IPS DF 6.9 (cell line): ENCODE results near the gene RIC8B.
"Not testable (repeated sequence)": the region's sequence is repeated elsewhere in the genome, so short reads cannot be mapped to it uniquely, and the experiment has no call there.

Source experiments
- DNase-seq: peaks from one replicate; pipeline ENCODE4 v3.0.0-alpha.2; 2013; ENCODE audit warnings: low read depth, low spot score
- H3K27ac ChIP-seq: one replicate; pipeline ENCODE4 v1.5.1; 2013; ENCODE audit warnings: low read length, control low read depth
- H3K27me3 ChIP-seq: 2 replicates; pipeline ENCODE4 v1.6.1; 2013; ENCODE audit warnings: mild to moderate bottlenecking, low read length; ENCODE audit not compliant: control insufficient read depth, insufficient read depth
- H3K36me3 ChIP-seq: 2 replicates; pipeline ENCODE4 v1.6.1; 2013; ENCODE audit warnings: low read length; ENCODE audit not compliant: control insufficient read depth, insufficient read depth
- H3K4me1 ChIP-seq: 2 replicates; pipeline ENCODE4 v1.6.1; 2013; ENCODE audit warnings: low read length; ENCODE audit not compliant: control insufficient read depth, insufficient read depth
- H3K4me3 ChIP-seq: 2 replicates; pipeline ENCODE4 v1.5.1; 2013; ENCODE audit warnings: mild to moderate bottlenecking, low read length
- H3K9me3 ChIP-seq: 2 replicates; pipeline ENCODE4 v1.6.1; 2013; ENCODE audit warnings: low read length, inconsistent platforms; ENCODE audit not compliant: control insufficient read depth, insufficient read depth
- WGBS: extraction: QIAGEN DNeasy Blood & Tissue Kit; methylation state at CpG from one replicate; pipeline ENCODE4 v1.1.7; 2013; ENCODE audit warnings: mixed read lengths, missing lambda C conversion rate; ENCODE audit not compliant: insufficient read length, insufficient coverage; 5-methylcytosine and 5-hydroxymethylcytosine counted together

RIC8B gene

DNA sequence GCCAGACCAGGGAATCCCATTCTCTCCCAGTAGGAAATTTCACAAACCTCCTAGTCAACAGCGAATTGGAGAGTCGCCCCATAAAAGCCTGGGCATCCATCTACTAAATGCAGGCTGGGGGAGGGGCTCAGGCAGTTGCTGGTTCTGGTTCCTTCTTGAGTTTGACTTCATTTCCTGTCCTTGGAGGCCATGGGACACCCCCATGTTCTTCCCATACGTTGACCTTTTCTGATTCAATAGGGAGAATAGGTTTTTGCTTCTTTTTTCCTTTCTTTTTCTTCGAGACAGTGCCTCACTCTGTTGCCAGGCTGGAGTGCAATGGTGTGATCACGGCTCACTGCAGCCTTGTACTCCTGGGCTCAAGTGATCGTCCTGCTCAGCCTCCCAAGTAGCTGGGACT lies 137.1 kb downstream of the RIC8B start:
- no peak for DNase-seq
- Histone ChIP-seq H3K4me3 (no peak overlapping the region), H3K27me3 (no peaks in the 10 kb centered on the region), H3K27ac (no peak overlapping the region), H3K36me3 (no peaks in the 10 kb centered on the region), H3K9me3 (no peaks in the 10 kb centered on the region), H3K4me1 (no peaks in the 10 kb centered on the region)
- no CpG with 5 or more reads among the region's 6 CpGs for WGBS

DNA sequence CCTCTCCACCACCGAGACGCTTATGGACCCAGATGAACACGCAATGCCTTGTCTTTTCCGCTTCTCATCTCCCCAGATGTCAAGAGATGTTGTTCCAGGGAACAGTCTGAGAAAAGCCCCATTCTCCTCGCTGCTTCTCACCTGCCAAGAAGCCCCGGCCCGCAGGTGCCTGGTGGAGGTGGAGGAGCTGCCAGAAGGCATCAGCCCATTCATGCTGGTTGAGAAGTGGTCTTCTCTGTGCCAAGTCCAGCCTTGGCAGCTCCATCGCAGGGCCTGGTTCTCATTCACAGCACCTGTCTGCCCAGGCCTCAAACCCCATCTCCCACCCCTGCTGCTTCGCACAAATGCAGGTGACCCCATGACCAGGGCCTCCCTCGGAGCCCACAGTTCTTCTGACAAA lies 139.0 kb downstream of the RIC8B start:
- Histone ChIP-seq H3K4me1 (peaks cover 2% of the 10 kb centered on the region; the same call in 1 of the 2 replicates), H3K4me3 (no peak overlapping the region), H3K36me3 (no peaks in the 10 kb centered on the region), H3K9me3 (no peaks in the 10 kb centered on the region), H3K27me3 (no peaks in the 10 kb centered on the region), H3K27ac (no peak overlapping the region)
- no peak for DNase-seq
- no CpG with 5 or more reads among the region's 10 CpGs for WGBS

DNA sequence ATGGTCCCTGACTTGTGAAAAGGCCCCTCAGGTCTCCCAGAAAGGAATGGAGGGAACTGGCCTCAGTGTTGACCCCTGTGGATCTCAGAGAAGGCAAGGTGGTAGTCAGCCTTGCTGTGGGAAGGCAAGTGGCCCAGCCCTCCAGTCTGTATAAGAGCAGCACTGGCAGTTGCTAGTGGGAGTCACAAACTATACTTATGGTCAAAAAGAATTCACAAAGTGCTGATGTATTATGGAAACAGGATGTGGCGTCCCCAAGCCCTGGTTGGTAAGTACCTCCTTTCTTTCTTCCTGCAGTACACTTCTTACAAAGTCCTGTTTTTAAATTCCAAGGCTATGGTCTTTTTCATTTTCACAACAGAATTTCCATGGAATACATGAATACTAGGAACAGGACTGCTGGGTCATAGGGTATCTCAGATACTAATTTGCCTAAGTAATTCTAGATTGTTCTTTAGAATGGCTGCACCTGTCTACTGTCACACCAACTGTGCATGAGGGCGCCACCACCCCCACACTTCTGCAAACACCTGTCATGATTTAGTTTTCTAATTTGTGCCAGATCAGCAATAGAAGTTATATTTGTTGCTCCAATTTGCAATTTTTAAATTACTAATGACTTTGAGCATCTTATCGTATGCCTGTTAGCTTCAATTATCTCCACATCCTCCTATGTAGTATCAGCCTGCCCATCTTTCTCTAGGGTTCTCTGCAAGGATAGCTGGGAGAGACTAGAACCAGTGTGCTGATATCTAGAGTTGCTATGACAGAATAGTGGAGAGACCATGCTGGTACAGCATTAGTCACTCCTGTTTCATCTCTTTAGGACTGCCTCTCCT lies 140.5 kb downstream of the RIC8B start:
- DNase-seq = no peak
- H3K36me3 ChIP-seq = no peaks in the 10 kb centered on the region
- H3K4me1 ChIP-seq = peaks cover 2% of the 10 kb centered on the region; the same call in 1 of the 2 replicates
- H3K27me3 ChIP-seq = no peaks in the 10 kb centered on the region
- H3K9me3 ChIP-seq = no peaks in the 10 kb centered on the region
- no CpG with 5 or more reads among the region's 3 CpGs for WGBS
- H3K4me3 ChIP-seq = no peak overlapping the region
- H3K27ac ChIP-seq = no peak overlapping the region

DNA sequence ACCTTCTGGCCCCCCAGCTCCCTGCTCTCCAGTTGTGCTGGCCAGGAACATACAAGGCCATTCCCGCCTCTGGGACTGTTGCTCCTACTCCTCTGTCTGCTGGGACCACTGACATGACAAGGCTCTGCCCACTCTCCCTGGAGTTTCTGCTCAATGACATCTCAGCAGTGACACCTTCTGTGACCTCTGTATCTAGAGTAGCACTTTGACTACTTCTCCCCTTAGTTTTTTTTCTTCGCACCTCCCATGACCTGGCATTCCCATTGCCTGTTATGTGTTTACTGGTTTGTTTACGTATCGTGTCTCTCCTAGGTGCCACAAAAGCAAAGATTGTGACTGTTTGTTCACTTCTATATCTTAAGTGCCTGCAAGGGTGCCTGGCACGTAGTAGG lies 141.1 kb downstream of the RIC8B start:
- no CpG with 5 or more reads among the region's 5 CpGs for WGBS
- Histone ChIP-seq H3K9me3 (no peaks in the 10 kb centered on the region), H3K4me3 (no peak overlapping the region), H3K36me3 (no peaks in the 10 kb centered on the region), H3K4me1 (peaks cover 2% of the 10 kb centered on the region; the same call in 1 of the 2 replicates), H3K27me3 (no peaks in the 10 kb centered on the region), H3K27ac (no peak overlapping the region)
- no peak for DNase-seq

DNA sequence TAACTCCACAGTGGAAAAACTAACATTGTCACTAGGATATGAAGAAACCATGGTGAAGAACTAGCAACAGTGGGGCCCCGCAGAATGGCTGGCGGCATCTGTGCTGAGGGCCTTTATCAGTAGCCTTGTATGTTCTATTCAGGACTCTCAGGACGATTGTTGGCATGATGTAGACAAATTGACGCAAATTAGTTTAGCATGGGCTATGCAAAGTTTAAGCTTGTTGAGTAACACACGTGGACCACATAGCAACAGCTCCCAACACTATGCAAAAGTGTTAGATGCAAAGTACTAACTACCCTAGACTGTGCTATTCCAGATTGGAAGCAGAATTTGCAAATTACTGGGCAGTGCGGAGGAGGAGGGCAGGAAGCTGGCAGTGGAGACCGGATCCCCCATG lies 143.0 kb downstream of the RIC8B start:
- no peak overlapping the region for H3K4me3 ChIP-seq
- no peak for DNase-seq
- no peak overlapping the region for H3K27ac ChIP-seq
- peaks cover 2% of the 10 kb centered on the region; the same call in 1 of the 2 replicates for H3K4me1 ChIP-seq
- no peaks in the 10 kb centered on the region for H3K9me3 ChIP-seq
- no peaks in the 10 kb centered on the region for H3K27me3 ChIP-seq
- no peaks in the 10 kb centered on the region for H3K36me3 ChIP-seq
- WGBS = no CpG with 5 or more reads among the region's 7 CpGs

DNA sequence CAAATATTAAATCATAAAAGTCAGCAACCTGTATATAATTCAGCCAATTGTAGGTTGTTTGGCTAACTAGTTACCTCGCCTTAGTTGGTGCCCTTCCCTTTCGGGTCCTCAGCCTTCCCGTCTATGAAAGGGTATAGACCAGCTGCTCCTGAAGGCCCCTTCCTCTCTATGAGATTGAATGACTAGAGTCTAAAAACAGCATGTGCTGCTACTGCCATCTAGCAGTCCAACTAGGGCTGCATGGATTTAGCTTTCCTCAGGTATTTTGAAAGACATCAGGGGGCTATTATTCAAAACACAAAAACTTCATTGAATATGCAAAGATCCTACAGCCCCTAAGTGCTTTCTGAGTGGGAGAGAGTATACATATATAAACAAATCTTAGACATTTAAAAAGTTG lies 144.3 kb downstream of the RIC8B start:
- Histone ChIP-seq H3K4me3 (no peak overlapping the region), H3K4me1 (peaks cover 2% of the 10 kb centered on the region; the same call in 1 of the 2 replicates), H3K27me3 (no peaks in the 10 kb centered on the region), H3K36me3 (no peaks in the 10 kb centered on the region), H3K9me3 (no peaks in the 10 kb centered on the region), H3K27ac (no peak overlapping the region)
- WGBS = no CpG with 5 or more reads among the region's 3 CpGs
- peak; percentile 58 for DNase-seq

DNA sequence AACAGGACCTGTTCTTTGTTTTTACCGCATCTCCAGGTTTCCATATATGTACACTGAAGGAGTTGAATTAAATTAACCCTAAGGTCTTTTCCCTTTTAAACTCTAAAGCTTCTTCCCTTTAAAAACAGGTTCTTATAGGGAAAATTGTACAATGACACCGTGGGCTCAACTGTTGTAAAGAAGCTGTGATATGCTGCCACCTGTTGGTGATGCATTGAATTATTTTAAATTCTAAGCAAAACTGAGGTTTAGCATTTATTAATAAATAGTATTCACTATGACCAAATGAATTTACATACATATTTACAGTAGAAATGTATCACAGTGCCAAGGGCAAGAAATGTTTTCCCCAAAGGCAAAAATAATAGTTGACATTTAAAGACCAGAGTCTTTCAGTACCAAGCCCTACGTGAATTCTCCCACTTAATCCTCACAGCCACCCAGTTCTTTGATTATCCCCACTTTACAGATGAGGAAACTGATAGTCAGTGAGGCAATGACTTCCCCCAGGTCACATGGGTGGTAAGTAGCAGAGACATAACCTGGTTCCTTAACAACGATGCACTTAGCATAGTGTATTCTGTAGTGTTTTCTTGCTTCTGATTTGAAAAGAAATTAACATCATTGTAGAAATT lies 145.5 kb downstream of the RIC8B start:
- no peaks in the 10 kb centered on the region for H3K27me3 ChIP-seq
- no CpG with 5 or more reads among the region's 4 CpGs for WGBS
- no peak overlapping the region for H3K4me3 ChIP-seq
- no peak for DNase-seq
- peaks cover 2% of the 10 kb centered on the region; the same call in 1 of the 2 replicates for H3K4me1 ChIP-seq
- no peaks in the 10 kb centered on the region for H3K9me3 ChIP-seq
- H3K36me3 ChIP-seq = no peaks in the 10 kb centered on the region
- H3K27ac ChIP-seq = no peak overlapping the region

DNA sequence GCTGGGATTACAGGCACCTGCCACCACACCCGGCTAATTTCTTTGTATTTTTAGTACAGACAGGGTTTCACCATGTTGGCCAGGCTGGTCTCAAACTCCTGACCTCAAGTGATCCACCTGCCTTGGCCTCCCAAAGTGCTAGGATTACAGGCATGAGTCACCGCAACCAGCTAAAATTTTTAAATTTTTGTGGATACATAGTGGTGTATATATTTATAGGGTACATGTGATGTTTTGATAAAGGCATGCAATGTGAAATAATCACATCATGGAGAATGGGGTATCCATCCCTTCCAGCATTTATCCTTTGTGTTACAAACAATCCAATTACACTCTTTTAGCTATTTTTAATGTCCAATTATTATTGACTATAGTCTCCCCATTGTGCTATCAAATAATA lies 147.5 kb downstream of the RIC8B start:
- H3K27me3 ChIP-seq, H3K4me1 ChIP-seq, H3K9me3 ChIP-seq, H3K27ac ChIP-seq, DNase-seq, H3K36me3 ChIP-seq, H3K4me3 ChIP-seq: not testable (repeated sequence)
- WGBS = no CpG with 5 or more reads among the region's 2 CpGs

DNA sequence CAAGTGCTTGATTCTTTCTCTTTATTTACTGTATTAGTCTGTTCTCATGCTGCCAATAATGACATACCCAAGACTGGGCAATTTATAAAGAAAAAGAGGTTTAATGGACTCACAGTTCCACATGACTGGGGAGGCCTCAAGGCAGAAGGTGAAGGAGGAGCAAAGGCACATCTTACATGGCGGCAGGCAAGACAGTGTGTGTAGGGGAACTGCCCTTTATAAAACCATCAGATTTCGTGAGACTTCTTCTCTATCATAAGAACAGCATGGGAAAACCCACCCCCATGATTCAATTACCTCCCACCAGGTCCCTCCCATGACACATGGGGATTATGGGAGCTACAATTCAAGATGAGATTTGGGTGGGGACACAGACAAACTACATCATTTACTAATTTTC lies 149.1 kb downstream of the RIC8B start:
- not testable (repeated sequence) for DNase-seq, H3K27ac ChIP-seq, H3K4me1 ChIP-seq, H3K36me3 ChIP-seq, H3K4me3 ChIP-seq, H3K9me3 ChIP-seq, H3K27me3 ChIP-seq
- no CpG with 5 or more reads among the region's 2 CpGs for WGBS

DNA sequence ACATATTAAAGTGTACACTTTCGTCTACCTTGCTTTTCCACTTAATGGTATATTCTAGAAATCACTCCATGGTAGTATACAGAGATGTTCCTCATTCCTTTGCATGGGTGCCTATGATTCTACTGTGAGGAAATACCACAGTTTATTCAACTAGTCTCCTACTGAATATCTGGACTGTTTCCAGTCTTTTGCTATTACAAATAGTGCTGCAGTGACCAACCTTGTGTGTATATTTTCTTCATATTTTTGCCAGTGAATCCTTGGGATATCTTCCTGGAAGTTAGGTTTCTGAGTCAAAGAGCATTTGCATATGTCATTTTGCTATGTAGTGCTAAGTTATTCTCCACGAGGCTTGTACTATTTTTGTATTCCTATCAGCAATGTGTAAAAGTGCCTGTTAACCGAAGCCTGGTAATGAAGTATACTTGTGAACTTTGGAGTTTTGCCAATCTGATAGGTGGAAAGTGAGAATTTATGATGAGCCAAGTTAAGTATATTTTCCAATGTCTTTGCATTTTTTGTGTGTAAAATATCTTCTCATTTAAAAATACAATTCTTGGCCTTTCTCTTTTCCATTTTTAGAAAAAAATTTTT lies 149.9 kb downstream of the RIC8B start:
- DNase-seq = no peak
- H3K27ac ChIP-seq = no peak overlapping the region
- no peaks in the 10 kb centered on the region for H3K9me3 ChIP-seq
- no CpG with 5 or more reads among the region's 3 CpGs for WGBS
- no peaks in the 10 kb centered on the region for H3K27me3 ChIP-seq
- H3K36me3 ChIP-seq = no peaks in the 10 kb centered on the region
- H3K4me1 ChIP-seq = no peaks in the 10 kb centered on the region
- H3K4me3 ChIP-seq = no peak overlapping the region
